ENCODE data around the gene SIM2.

Gene SIM2

GRCh38 chr21:36761685-36762084 is 62.8 kb downstream of the SIM2 start:
- no peak for DNase-seq (ENCODE audit: low spot score)
- no peak for TF ChIP-seq CTCF (IDR thresholded peaks at IDR 0.05; ENCODE audit: borderline replicate concordance, control extremely low read depth, extremely low read depth, insufficient read depth, missing control alignments)
- in situ Hi-C loops (cut with MboI; ENCODE audit: low sequenced_read_pairs, unreplicated experiment), result no loop called here

GRCh38 chr21:36762642-36763041 is 63.7 kb downstream of the SIM2 start:
- in situ Hi-C loops (cut with MboI; ENCODE audit: low sequenced_read_pairs, unreplicated experiment), result no loop called here
- no peak for DNase-seq (ENCODE audit: low spot score)
- TF ChIP-seq CTCF (IDR thresholded peaks at IDR 0.05; ENCODE audit: borderline replicate concordance, control extremely low read depth, extremely low read depth, insufficient read depth, missing control alignments), result no peak

GRCh38 chr21:36763305-36763704 is 64.4 kb downstream of the SIM2 start:
- no peak for DNase-seq (ENCODE audit: low spot score)
- in situ Hi-C loops (cut with MboI; ENCODE audit: low sequenced_read_pairs, unreplicated experiment), result no loop called here
- no peak for TF ChIP-seq CTCF (IDR thresholded peaks at IDR 0.05; ENCODE audit: borderline replicate concordance, control extremely low read depth, extremely low read depth, insufficient read depth, missing control alignments)

GRCh38 chr21:36765229-36765628 is 66.3 kb downstream of the SIM2 start:
- TF ChIP-seq CTCF (IDR thresholded peaks at IDR 0.05; ENCODE audit: borderline replicate concordance, control extremely low read depth, extremely low read depth, insufficient read depth, missing control alignments), result no peak
- in situ Hi-C loops (cut with MboI; ENCODE audit: low sequenced_read_pairs, unreplicated experiment), result no loop called here
- DNase-seq (ENCODE audit: low spot score), result no peak

- in situ Hi-C loops (cut with MboI; ENCODE audit: low sequenced_read_pairs, unreplicated experiment), result no loop called here
- TF ChIP-seq CTCF (IDR thresholded peaks at IDR 0.05; ENCODE audit: borderline replicate concordance, control extremely low read depth, extremely low read depth, insufficient read depth, missing control alignments), result no peak
- no peak for DNase-seq (ENCODE audit: low spot score)
These were observed 67.6 kb downstream of the SIM2 start for GRCh38 chr21:36766511-36766910.

- TF ChIP-seq CTCF (IDR thresholded peaks at IDR 0.05; ENCODE audit: borderline replicate concordance, control extremely low read depth, extremely low read depth, insufficient read depth, missing control alignments), result no peak
- DNase-seq (ENCODE audit: low spot score), result no peak
- in situ Hi-C loops (cut with MboI; ENCODE audit: low sequenced_read_pairs, unreplicated experiment), result no loop called here
These were observed 68.2 kb downstream of the SIM2 start for GRCh38 chr21:36767096-36767495.

GRCh38 chr21:36768496-36768895 is 69.6 kb downstream of the SIM2 start:
- no peak for TF ChIP-seq CTCF (IDR thresholded peaks at IDR 0.05; ENCODE audit: borderline replicate concordance, control extremely low read depth, extremely low read depth, insufficient read depth, missing control alignments)
- in situ Hi-C loops (cut with MboI; ENCODE audit: low sequenced_read_pairs, unreplicated experiment), result no loop called here
- DNase-seq (ENCODE audit: low spot score), result no peak

All from GM13976 (cell line).